WTC11 (cell line): Measurements from ENCODE around the gene GOLGA8M.
"Not testable (repeated sequence)": the region's sequence is repeated elsewhere in the genome, so short reads cannot be mapped to it uniquely, and the experiment has no call there.

Experiments
- ATF3 ChIP-seq: sonication (generic); formaldehyde crosslinking; conservative IDR thresholded peaks from 2 replicates; pipeline ENCODE4 v1.8.1; 2022; ENCODE audit warnings: mild to moderate bottlenecking, missing genetic modification reagents
- ATF6 ChIP-seq: sonication (generic); formaldehyde crosslinking; IDR thresholded peaks from 2 replicates; pipeline ENCODE4 v1.8.1; 2023; ENCODE audit warnings: mild to moderate bottlenecking, missing genetic modification reagents
- CREB1 ChIP-seq: sonication (generic); formaldehyde crosslinking; IDR thresholded peaks from 2 replicates; pipeline ENCODE4 v1.8.0; 2023; ENCODE audit warnings: mild to moderate bottlenecking, missing genetic modification reagents
- CTCF ChIP-seq: fragments of 200-600 bp; IDR thresholded peaks from 2 replicates; pipeline ENCODE4 v1.8.0; 2022; ENCODE audit warnings: antibody characterized with exemption
- FOXJ3 ChIP-seq: sonication (generic); formaldehyde crosslinking; IDR thresholded peaks from 2 replicates; pipeline ENCODE4 v1.9.0; 2021; ENCODE audit warnings: missing genetic modification reagents, mild to moderate bottlenecking, borderline replicate concordance
- FOXK1 ChIP-seq: sonication (generic); formaldehyde crosslinking; IDR thresholded peaks from 2 replicates; pipeline ENCODE4 v1.8.0; 2022; ENCODE audit warnings: mild to moderate bottlenecking, moderate library complexity, missing genetic modification reagents
- FOXP4 ChIP-seq: sonication (generic); formaldehyde crosslinking; IDR thresholded peaks from 2 replicates; pipeline ENCODE4 v1.8.0; 2022; ENCODE audit warnings: mild to moderate bottlenecking, missing genetic modification reagents
- HMGA2 ChIP-seq: fragments of 250-450 bp; sonication (Bioruptor Pico); IDR thresholded peaks from 2 replicates; pipeline ENCODE4 v1.4.0; 2021; ENCODE audit warnings: mild to moderate bottlenecking, moderate library complexity
- NFYB ChIP-seq: sonication (generic); formaldehyde crosslinking; conservative IDR thresholded peaks from 2 replicates; pipeline ENCODE4 v1.8.0; 2022; ENCODE audit warnings: low read depth, missing genetic modification reagents
- PRDM15 ChIP-seq: sonication (generic); formaldehyde crosslinking; IDR thresholded peaks from 2 replicates; pipeline ENCODE4 v1.8.0; 2022; ENCODE audit warnings: missing genetic modification reagents
- SMAD3 ChIP-seq: sonication (generic); formaldehyde crosslinking; IDR thresholded peaks from 2 replicates; pipeline ENCODE4 v1.8.0; 2022; ENCODE audit warnings: missing genetic modification reagents, mild to moderate bottlenecking, borderline replicate concordance
- TEAD4 ChIP-seq: sonication (generic); formaldehyde crosslinking; IDR thresholded peaks from 2 replicates; pipeline ENCODE4 v1.8.0; 2022; ENCODE audit warnings: mild to moderate bottlenecking, missing genetic modification reagents
- USF2 ChIP-seq: sonication (generic); formaldehyde crosslinking; IDR thresholded peaks from 2 replicates; pipeline ENCODE4 v1.8.1; 2023; ENCODE audit warnings: mild to moderate bottlenecking, missing genetic modification reagents, moderate library complexity
- ZNF263 ChIP-seq: sonication (generic); formaldehyde crosslinking; IDR thresholded peaks from 2 replicates; pipeline ENCODE4 v1.8.1; 2022; ENCODE audit warnings: low read depth, mild to moderate bottlenecking, moderate library complexity, missing genetic modification reagents

GRCh38 chr15:28728061-28728460 is 15.8 kb upstream of the GOLGA8M start:
- TF ChIP-seq SMAD3 (CRISPR knock-in tag); FOXP4 (CRISPR knock-in tag); CREB1; PRDM15 (CRISPR knock-in tag); CTCF; ZNF263; FOXJ3 (CRISPR knock-in tag); ATF3 (CRISPR knock-in tag); NFYB; ATF6 (CRISPR knock-in tag); USF2 (CRISPR knock-in tag); TEAD4 (CRISPR knock-in tag); FOXK1 (CRISPR knock-in tag); HMGA2: not testable (repeated sequence)
